ENCODE results near the gene RPL26. TPM values are rescaled to one million over a fixed set of nuclear protein-coding genes. Genes with fewer than 3 reads are reported as not detected.

RPL26 gene
- total RNA-seq, 2 experiments from 2014 or later = 2,050 to 2,305 TPM

DNA sequence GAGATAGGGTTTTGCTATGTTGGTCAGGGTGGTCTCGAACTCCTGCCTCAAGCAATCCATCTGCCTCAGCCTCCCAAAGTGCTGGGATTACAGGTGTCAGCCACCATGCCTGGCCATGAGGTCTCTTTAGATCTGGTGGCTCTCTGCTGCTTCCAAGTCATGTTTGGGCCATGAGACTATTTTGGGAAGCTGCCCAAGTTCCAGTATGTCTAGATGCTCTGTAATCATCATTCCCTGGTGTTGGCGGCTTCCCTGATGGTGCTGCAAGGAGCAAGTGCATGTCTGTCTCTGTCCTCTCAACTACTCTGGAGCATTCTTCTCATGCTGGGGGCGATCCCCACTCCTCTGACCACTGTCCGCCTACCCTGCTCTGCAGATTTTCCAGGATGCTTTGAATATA, 49.7 kb downstream of the RPL26 start:
- POLR2A ChIA-PET = no interaction called here
- Mint-ChIP-seq H3K4me1 (peaks cover 7% of the 10 kb centered on the region), H3K27ac (no peak overlapping the region), H3K9me3 (no peaks in the 10 kb centered on the region), H3K27me3 (peaks cover under 1% of the 10 kb centered on the region), H3K36me3 (ENCODE audit: low read depth) (no peaks in the 10 kb centered on the region), H3K4me3 (no peak overlapping the region)
- CTCF ChIA-PET = interaction anchor here (0.6 kb wide), 1 partner anchor 235 kb away, joined by 3 read pairs; no protein-coding TSS in a partner anchor
- no peak for DNase-seq

- POLR2A ChIA-PET = no interaction called here
- Mint-ChIP-seq H3K9me3 (no peaks in the 10 kb centered on the region), H3K36me3 (ENCODE audit: low read depth) (no peaks in the 10 kb centered on the region), H3K4me1 (peaks cover 4% of the 10 kb centered on the region), H3K27me3 (peaks cover 5% of the 10 kb centered on the region), H3K27ac (no peak overlapping the region), H3K4me3 (no peak overlapping the region)
- CTCF ChIA-PET = no interaction called here
- DNase-seq = no peak
Observed at GRCh38 chr17:8332688-8333087, 50.3 kb downstream of the RPL26 start.

DNA sequence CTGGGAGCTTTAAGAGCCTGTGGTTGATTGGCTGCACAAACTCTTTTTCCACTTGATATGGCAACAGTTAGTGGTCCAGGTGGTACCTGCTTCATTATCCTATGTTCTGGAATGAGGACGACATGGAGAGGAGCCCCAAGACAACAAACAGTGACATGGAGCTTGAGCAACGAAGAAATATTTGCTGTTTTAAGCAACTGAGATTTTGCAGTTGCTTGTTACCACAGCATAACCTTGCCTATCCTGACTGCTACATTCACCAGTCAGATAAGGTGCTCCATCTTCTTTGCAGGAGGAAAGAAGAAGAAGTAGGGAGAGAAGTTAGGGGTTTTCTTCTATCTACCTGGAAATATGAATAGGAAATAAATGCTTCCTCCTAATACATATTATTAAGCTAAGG, 50.9 kb downstream of the RPL26 start:
- Mint-ChIP-seq H3K36me3 (ENCODE audit: low read depth) (no peaks in the 10 kb centered on the region), H3K4me3 (no peak overlapping the region), H3K4me1 (peaks cover 7% of the 10 kb centered on the region), H3K9me3 (no peaks in the 10 kb centered on the region), H3K27ac (no peak overlapping the region), H3K27me3 (peaks cover 11% of the 10 kb centered on the region)
- no peak for DNase-seq
- ChIA-PET CTCF (no interaction called here), POLR2A (no interaction called here)

Other genes starting within 250 kb of the RPL26 start
- gene PER1, start 230.8 kb downstream of the RPL26 start, total RNA-seq = 10 to 100 TPM; 26.9 to 28.7 TPM
- gene VAMP2, start 220.2 kb downstream of the RPL26 start, total RNA-seq = 10 to 100 TPM; 71.1 to 79.1 TPM
- 10 to 100 TPM; 34.8 to 37.2 TPM for gene TMEM107, start 206.8 kb downstream of the RPL26 start, total RNA-seq
- gene BORCS6, start 193.0 kb downstream of the RPL26 start, total RNA-seq = 10 to 100 TPM; 12.2 to 12.9 TPM
- 100 to 1,000 TPM; 188 to 224 TPM for gene AURKB, start 172.6 kb downstream of the RPL26 start, total RNA-seq
- 100 to 1,000 TPM; 125 to 126 TPM for gene CTC1, start 135.1 kb downstream of the RPL26 start, total RNA-seq
- 10 to 100 TPM; 54.0 to 60.4 TPM for gene PFAS, start 133.9 kb downstream of the RPL26 start, total RNA-seq
- gene RANGRF, start 94.5 kb downstream of the RPL26 start, total RNA-seq = 10 to 100 TPM; 41.2 to 48.9 TPM
- gene SLC25A35, start 87.8 kb downstream of the RPL26 start, total RNA-seq = 10 to 100 TPM; 11.7 to 12.4 TPM
- not detected for gene ARHGEF15, start 73.0 kb downstream of the RPL26 start, total RNA-seq
- not detected for gene ODF4, start 43.4 kb downstream of the RPL26 start, total RNA-seq
- under 1 TPM; 0.10 to 0.12 TPM for gene RNF222, start 14.6 kb upstream of the RPL26 start, total RNA-seq
- gene NDEL1, start 52.7 kb upstream of the RPL26 start, total RNA-seq = 10 to 100 TPM; 59.7 to 65.5 TPM
- 10 to 100 TPM in 1 of 2 experiments, 1 to 10 TPM in 1; 8.3 to 10.3 TPM for gene MYH10, start 247.5 kb upstream of the RPL26 start, total RNA-seq

Measured in activated CD4-positive, alpha-beta T cell treated with anti-CD3 and anti-CD28 coated beads, Interleukin-2, amount 10 ng/mL, durations not matched to agents 7 days and 5 days (primary cell).